Activated T-cell treated with anti-CD3 and anti-CD28 coated beads, Interleukin-2, amount 50 U/mL, for 72 hours (primary cell): ENCODE results near the gene LRPAP1. TPM values are rescaled to one million over a fixed set of nuclear protein-coding genes. Genes with fewer than 3 reads are reported as not detected.
"Not testable (repeated sequence)": the region's sequence is repeated elsewhere in the genome, so short reads cannot be mapped to it uniquely, and the experiment has no call there.

Experiments used
- ATAC-seq, 2 donors: fragments of 150-1000 bp; cut with Tn5 transposase; replicated peaks in 1 of 2; 2 replicates each; pipeline ENCODE4 v1.10.0; 2021; ENCODE audit warnings: moderate library complexity in 2 of 2, mild to moderate bottlenecking in 1 of 2
- DNase-seq, 2 donors: peaks; one replicate each; pipeline ENCODE4 v3.0.0; 2021 to 2022; ENCODE audit warnings: mixed read lengths in 1 of 2
- H3K27ac Mint-ChIP-seq: one replicate; pipeline ENCODE4 v1.8.0; 2022; ENCODE audit warnings: mild to moderate bottlenecking, moderate library complexity, mixed read lengths
- H3K27me3 Mint-ChIP-seq: one replicate; pipeline ENCODE4 v1.8.0; 2022; ENCODE audit warnings: low read depth, mixed read lengths
- H3K36me3 Mint-ChIP-seq, 2 donors: one replicate each; pipeline ENCODE4 v1.8.0; 2022; ENCODE audit warnings: mixed read lengths in 2 of 2, mild to moderate bottlenecking in 1 of 2; ENCODE audit not compliant: insufficient read depth in 2 of 2
- H3K4me1 Mint-ChIP-seq: one replicate; pipeline ENCODE4 v1.8.0; 2022; ENCODE audit warnings: low read depth, mixed read lengths
- H3K4me3 Mint-ChIP-seq, 2 donors: one replicate each; pipeline ENCODE4 v1.8.0; 2022; ENCODE audit warnings: mild to moderate bottlenecking in 2 of 2, mixed read lengths in 2 of 2, moderate library complexity in 2 of 2
- H3K9me3 Mint-ChIP-seq, 2 donors: one replicate each; pipeline ENCODE4 v1.8.0; 2022; ENCODE audit warnings: mixed read lengths in 2 of 2
- total RNA-seq, 2 donors: library from RNA; stranded (reverse); gene quantifications; one replicate each; pipeline ENCODE4 v1.2.3, GENCODE V29; 2022

LRPAP1 gene
- total RNA-seq, 2 donors from 2014 or later: 49.7 to 52.7 TPM

DNA sequence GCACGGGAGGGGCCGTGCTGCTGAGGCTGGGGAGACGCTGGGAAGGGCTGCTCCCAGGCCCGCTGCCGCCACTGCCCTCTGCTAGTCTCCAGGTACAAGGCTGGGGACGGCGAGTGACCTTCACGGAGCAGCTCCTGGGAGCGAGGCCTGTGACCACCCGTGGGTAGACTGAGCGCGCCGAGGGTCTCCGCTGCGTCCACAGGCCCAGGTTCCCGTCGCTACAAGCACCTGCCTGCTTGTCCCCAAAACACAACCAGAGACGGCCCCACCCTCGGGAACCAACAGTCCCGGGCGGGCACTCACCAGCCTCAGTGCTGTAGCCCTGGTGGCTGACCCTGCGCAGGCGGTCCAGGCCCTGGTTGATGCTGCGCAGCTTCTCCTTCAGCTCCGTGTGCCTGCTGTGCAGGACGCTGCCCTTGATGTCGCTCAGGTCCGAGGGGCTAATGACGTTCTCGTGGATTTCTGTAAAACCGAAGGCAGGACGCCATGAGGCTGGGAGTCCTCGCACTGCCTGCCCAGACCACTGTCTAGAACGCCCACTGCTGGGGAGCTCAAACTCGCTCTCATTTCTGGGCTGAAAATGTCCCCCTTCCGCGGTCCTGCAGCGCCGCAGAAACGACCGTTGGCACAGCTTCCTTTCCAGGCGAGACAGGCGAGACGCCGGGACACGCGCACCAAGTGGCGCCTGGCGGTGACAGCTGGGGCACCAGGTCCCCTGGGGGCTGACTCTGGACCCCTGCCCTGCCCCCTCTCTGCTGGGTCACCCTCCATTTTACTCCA is 14.3 kb downstream of the LRPAP1 start:
- no peak overlapping the region for H3K4me3 Mint-ChIP-seq
- peaks cover 0 to 7% of the 10 kb centered on the region in 2 donors for H3K36me3 Mint-ChIP-seq
- no peak overlapping the region for H3K27ac Mint-ChIP-seq
- no peak for ATAC-seq
- H3K27me3 Mint-ChIP-seq: no peaks in the 10 kb centered on the region
- no peaks in the 10 kb centered on the region for H3K9me3 Mint-ChIP-seq
- H3K4me1 Mint-ChIP-seq: no peaks in the 10 kb centered on the region
- DNase-seq: peak in 1 of 2 donors; percentile 0

DNA sequence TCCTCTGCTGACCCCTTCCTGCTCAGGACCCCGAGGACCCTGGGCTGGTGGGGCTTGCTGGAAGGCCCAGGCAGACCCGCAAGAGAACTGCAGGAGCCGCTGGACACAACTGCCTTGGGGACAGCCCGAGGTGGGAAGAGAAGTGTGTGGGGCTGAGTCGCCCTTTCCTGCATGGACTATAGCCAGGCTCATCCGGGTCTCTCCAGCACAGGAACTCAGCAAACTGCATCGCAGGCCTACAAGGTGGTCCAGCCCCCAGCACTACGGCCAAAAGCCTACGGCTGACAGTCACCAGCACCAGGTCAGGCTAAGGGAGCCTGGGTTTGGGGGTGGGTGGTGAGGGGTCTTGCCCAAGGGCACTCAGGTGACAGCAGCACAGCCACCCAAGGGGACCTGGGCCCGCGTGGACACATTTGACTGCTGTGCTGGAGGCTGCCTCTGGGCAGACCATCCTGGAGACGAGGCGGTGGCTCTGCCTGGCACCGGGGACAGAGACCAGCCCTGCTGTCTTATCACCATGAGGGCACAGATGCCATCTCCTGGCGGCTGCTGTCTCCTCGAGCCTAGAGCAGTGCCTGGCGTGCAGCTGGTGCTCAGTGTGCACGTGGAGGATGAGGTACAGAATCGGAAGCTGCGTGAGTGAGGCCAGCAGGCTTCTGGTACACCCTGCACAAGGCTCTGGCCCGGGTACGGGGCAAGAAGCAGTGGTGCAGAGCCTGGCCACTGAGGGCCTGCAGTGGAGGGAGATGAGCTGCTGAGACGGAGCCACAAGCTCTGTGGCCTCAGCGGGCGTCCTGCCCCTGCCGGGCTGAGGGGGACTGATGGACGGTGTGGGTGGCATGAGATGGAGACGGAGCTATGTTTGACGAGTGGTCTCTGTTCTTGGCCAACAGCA is 15.1 kb downstream of the LRPAP1 start:
- DNase-seq: peak in 1 of 2 donors; percentile 2
- Mint-ChIP-seq H3K36me3 (peaks cover 2 to 12% of the 10 kb centered on the region in 2 donors), H3K27ac (no peak overlapping the region), H3K4me3 (no peak overlapping the region), H3K9me3 (no peaks in the 10 kb centered on the region), H3K27me3 (no peaks in the 10 kb centered on the region), H3K4me1 (no peaks in the 10 kb centered on the region)
- no peak for ATAC-seq

DNA sequence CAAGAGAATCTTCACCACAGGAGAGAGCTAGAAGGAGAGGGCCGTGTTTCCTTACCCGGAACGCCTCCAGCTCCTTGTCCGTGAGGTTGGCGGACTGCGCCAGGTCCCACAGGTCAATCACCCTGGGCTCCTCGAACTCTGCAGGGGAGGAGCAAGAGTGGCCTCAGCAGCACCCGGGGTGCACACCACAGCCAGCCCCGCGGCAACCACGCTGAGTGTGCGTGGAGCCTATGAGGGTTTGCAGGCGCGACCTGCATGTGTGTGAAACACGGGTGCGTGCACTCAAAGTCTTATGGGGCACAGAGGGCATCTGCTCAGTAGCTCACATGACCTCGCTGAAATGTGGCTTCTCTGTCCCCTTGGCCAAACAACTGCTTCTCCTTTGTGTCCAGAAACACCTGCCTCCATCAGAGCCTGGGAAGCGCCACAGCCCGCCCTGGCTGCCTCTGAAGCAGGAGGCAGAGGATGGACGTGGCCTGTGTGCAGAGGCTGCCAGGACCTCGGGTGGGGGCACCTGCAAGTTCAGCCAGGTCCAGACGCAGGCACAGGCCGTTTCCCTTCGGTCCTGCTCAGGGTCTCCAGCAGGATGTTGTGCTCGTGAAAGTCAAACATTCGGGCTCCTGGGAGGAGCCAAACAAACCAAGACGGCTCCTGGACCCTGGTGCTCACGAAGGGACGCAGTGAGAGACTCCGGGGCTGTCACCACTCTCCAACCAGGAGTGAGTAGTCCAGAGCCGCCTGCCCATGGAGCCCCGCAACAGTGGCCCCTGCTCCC is 16.0 kb downstream of the LRPAP1 start:
- H3K36me3 Mint-ChIP-seq: peaks cover 2 to 12% of the 10 kb centered on the region in 2 donors
- H3K4me1 Mint-ChIP-seq: no peaks in the 10 kb centered on the region
- H3K27ac Mint-ChIP-seq: no peak overlapping the region
- no peak for DNase-seq
- no peak for ATAC-seq
- H3K9me3 Mint-ChIP-seq: no peaks in the 10 kb centered on the region
- H3K4me3 Mint-ChIP-seq: no peak overlapping the region
- H3K27me3 Mint-ChIP-seq: no peaks in the 10 kb centered on the region

GRCh38 chr4:3515646-3516045 is 16.6 kb downstream of the LRPAP1 start:
- no peak for DNase-seq
- Mint-ChIP-seq H3K9me3 (no peaks in the 10 kb centered on the region), H3K4me1 (no peaks in the 10 kb centered on the region), H3K4me3 (no peak overlapping the region), H3K36me3 (peaks cover 2 to 12% of the 10 kb centered on the region in 2 donors), H3K27me3 (no peaks in the 10 kb centered on the region), H3K27ac (no peak overlapping the region)
- no peak for ATAC-seq

GRCh38 chr4:3514806-3515501 is 17.3 kb downstream of the LRPAP1 start:
- no peak overlapping the region for H3K4me3 Mint-ChIP-seq
- H3K27me3 Mint-ChIP-seq: no peaks in the 10 kb centered on the region
- H3K4me1 Mint-ChIP-seq: no peaks in the 10 kb centered on the region
- ATAC-seq (no peak), DNase-seq (no peak)
- H3K27ac Mint-ChIP-seq: no peak overlapping the region
- H3K9me3 Mint-ChIP-seq: no peaks in the 10 kb centered on the region
- H3K36me3 Mint-ChIP-seq: peaks cover 2 to 12% of the 10 kb centered on the region in 2 donors

DNA sequence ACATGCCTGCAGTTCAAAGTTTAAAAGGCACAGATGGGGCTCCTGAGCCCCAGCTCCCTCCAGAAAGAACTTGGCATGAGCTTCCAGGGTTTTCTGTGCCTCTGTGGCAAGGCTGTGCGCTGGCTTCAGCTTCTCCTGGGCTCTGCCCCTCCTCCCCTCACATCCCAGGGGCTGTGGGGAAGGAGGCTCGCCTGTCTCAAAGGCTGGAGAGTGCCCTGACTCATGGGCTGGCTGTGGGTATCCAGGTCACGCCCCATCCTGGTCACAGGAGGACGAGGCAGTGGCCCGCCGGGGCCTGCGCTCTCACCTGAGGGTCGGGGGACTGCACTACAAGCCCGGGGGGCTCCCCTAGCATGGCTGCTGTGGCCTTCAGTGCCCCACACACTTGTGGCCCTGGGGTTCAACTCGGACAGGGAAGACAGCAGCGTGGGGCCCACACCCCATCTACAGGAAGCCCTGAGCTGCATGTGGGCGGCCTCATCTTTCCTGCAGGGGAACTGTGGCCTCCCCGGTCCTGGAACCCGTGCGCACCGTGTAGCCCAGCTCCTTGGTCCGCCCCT is 17.9 kb downstream of the LRPAP1 start:
- no peaks in the 10 kb centered on the region for H3K9me3 Mint-ChIP-seq
- DNase-seq (no peak), ATAC-seq (peak in 1 of 2 donors; percentile 28)
- H3K27ac Mint-ChIP-seq: no peak overlapping the region
- H3K36me3 Mint-ChIP-seq: peaks cover 2 to 12% of the 10 kb centered on the region in 2 donors
- H3K27me3 Mint-ChIP-seq: no peaks in the 10 kb centered on the region
- H3K4me3 Mint-ChIP-seq: no peak overlapping the region
- no peaks in the 10 kb centered on the region for H3K4me1 Mint-ChIP-seq

DNA sequence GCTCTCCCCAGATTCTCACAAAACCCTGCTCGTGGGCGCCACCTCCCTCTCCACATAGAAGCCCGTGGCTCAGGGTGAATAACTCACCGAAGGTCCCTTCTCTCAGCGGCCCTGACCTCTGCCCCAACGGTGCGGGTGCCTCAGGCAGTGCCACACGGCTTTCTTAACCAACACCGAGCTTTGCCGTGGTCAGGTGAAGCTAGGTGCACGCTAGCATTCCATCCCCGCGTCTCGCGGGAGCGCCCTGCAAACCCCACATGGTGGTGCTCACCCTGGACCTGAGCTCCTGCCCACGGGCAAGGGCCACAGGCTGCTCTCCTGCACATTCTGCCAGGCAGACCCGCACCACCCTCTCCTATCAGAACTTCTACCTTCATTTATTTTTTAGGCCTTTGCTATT is 18.4 kb downstream of the LRPAP1 start:
- no peak overlapping the region for H3K4me3 Mint-ChIP-seq
- DNase-seq (no peak), ATAC-seq (no peak)
- no peaks in the 10 kb centered on the region for H3K27me3 Mint-ChIP-seq
- no peaks in the 10 kb centered on the region for H3K9me3 Mint-ChIP-seq
- peaks cover 2 to 12% of the 10 kb centered on the region in 2 donors for H3K36me3 Mint-ChIP-seq
- H3K27ac Mint-ChIP-seq: no peak overlapping the region
- H3K4me1 Mint-ChIP-seq: no peaks in the 10 kb centered on the region

- ATAC-seq: no peak
- Mint-ChIP-seq H3K4me3 (no peak overlapping the region), H3K27ac (no peak overlapping the region), H3K36me3 (peaks cover 7 to 12% of the 10 kb centered on the region in 2 donors), H3K27me3 (no peaks in the 10 kb centered on the region), H3K9me3 (no peaks in the 10 kb centered on the region), H3K4me1 (no peaks in the 10 kb centered on the region)
- no peak for DNase-seq
These were observed 19.5 kb downstream of the LRPAP1 start for GRCh38 chr4:3512719-3513118.

GRCh38 chr4:3512279-3512678 is 19.9 kb downstream of the LRPAP1 start:
- Mint-ChIP-seq H3K27ac (no peak overlapping the region), H3K36me3 (peaks cover 7 to 12% of the 10 kb centered on the region in 2 donors), H3K4me1 (no peaks in the 10 kb centered on the region), H3K4me3 (no peak overlapping the region), H3K27me3 (no peaks in the 10 kb centered on the region), H3K9me3 (no peaks in the 10 kb centered on the region)
- DNase-seq (no peak), ATAC-seq (no peak)

- not testable (repeated sequence) for H3K4me1 Mint-ChIP-seq, H3K27ac Mint-ChIP-seq, H3K4me3 Mint-ChIP-seq, H3K9me3 Mint-ChIP-seq, ATAC-seq, DNase-seq, H3K27me3 Mint-ChIP-seq
- peaks cover 7 to 12% of the 10 kb centered on the region in 2 donors for H3K36me3 Mint-ChIP-seq
These were observed 20.6 kb downstream of the LRPAP1 start for GRCh38 chr4:3511601-3512000.

DNA sequence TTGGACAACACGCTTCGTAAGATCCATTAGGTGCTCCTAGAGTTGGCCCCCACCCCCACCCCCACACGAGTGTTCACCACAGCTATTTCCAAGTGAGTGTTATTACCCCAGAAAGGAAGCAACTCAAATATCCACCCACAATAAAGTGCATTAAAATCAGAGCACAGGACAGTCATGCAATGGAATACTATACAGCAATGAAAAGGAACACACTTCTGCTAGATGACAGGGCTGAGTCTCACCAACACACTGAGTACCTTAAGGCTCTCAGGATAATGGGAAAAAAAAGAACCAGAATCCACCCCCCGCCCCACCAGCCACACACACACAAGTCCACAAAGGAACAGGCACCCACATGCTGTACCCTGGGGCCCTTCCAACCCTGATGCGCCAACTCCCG is 21.0 kb downstream of the LRPAP1 start:
- H3K27ac Mint-ChIP-seq: no peak overlapping the region
- DNase-seq (no peak), ATAC-seq (no peak)
- H3K4me3 Mint-ChIP-seq: no peak overlapping the region
- H3K4me1 Mint-ChIP-seq: no peaks in the 10 kb centered on the region
- H3K9me3 Mint-ChIP-seq: no peaks in the 10 kb centered on the region
- H3K27me3 Mint-ChIP-seq: no peaks in the 10 kb centered on the region
- peaks cover 7 to 12% of the 10 kb centered on the region in 2 donors for H3K36me3 Mint-ChIP-seq

GRCh38 chr4:3510481-3510880 is 21.7 kb downstream of the LRPAP1 start:
- Mint-ChIP-seq H3K27ac (no peak overlapping the region), H3K4me3 (no peak overlapping the region), H3K4me1 (no peaks in the 10 kb centered on the region), H3K36me3 (peaks cover 7 to 12% of the 10 kb centered on the region in 2 donors), H3K9me3 (no peaks in the 10 kb centered on the region), H3K27me3 (no peaks in the 10 kb centered on the region)
- ATAC-seq (no peak), DNase-seq (no peak)
